Subcutaneous abdominal adipose tissue (tissue), 5 donors: Measurements from ENCODE around the gene PCGF6.
"Not testable (repeated sequence)": the region's sequence is repeated elsewhere in the genome, so short reads cannot be mapped to it uniquely, and the experiment has no call there.

Experiments
- H3K27ac ChIP-seq: one replicate; pipeline ENCODE4 v1.7.0; 2013; ENCODE audit warnings: low read depth, mild to moderate bottlenecking, inconsistent platforms, low read length, moderate library complexity
- H3K27me3 ChIP-seq, 5 donors: one replicate each; pipeline ENCODE4 v1.7.0; 2013; ENCODE audit warnings: low read length in 5 of 5, inconsistent platforms in 1 of 5; ENCODE audit not compliant: control insufficient read depth in 5 of 5, insufficient read depth in 4 of 5
- H3K36me3 ChIP-seq, 5 donors: one replicate each; pipeline ENCODE4 v1.7.0; 2013; ENCODE audit warnings: low read length in 5 of 5; ENCODE audit not compliant: control insufficient read depth in 5 of 5, insufficient read depth in 5 of 5
- H3K4me1 ChIP-seq, 5 donors: one replicate each; pipeline ENCODE4 v1.7.0; 2013; ENCODE audit warnings: low read length in 5 of 5, mild to moderate bottlenecking in 3 of 5, moderate library complexity in 1 of 5; ENCODE audit not compliant: control insufficient read depth in 5 of 5, insufficient read depth in 5 of 5
- H3K4me3 ChIP-seq, 5 donors: one replicate each; pipeline ENCODE4 v1.7.0; 2013; ENCODE audit warnings: low read length in 5 of 5, low read depth in 1 of 5
- H3K9ac ChIP-seq, 5 donors: one replicate each; pipeline ENCODE4 v1.7.0; 2013; ENCODE audit warnings: low read length in 5 of 5, mild to moderate bottlenecking in 4 of 5, moderate library complexity in 3 of 5
- H3K9me3 ChIP-seq, 5 donors: one replicate each; pipeline ENCODE4 v1.7.0; 2013; ENCODE audit warnings: low read length in 5 of 5; ENCODE audit not compliant: control insufficient read depth in 5 of 5
- donor health status: healthy.
- donor health status: healthy.
- donor health status: healthy.
- donor health status: healthy.
- donor health status: healthy.

The PCGF6 gene

DNA sequence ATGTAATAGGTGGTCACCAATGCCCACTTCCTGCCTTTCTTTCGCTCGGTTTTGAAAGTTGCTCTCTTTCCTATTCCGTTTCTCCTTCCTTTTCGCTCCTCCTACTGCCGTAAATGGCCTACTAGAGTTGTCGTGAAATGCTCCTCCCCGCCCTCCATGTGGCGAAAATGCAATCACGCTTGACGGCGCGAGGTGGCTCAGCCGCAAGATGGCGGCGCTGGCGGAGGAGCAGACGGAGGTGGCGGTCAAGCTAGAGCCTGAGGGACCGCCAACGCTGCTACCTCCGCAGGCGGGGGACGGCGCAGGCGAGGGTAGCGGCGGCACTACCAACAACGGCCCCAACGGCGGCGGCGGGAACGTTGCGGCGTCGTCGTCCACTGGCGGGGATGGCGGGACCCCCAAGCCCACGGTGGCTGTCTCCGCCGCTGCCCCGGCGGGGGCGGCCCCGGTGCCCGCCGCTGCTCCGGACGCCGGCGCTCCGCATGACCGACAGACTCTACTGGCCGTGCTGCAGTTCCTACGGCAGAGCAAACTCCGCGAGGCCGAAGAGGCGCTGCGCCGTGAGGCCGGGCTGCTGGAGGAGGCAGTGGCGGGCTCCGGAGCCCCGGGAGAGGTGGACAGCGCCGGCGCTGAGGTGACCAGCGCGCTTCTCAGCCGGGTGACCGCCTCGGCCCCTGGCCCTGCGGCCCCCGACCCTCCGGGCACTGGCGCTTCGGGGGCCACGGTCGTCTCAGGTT, 17.0 kb upstream of the PCGF6 start, which contains the start of gene TAF5:
TSS of gene TAF5 (plus strand) at position 195 of the 737 bp plus-strand sequence. CDS start at position 209, 14 bp downstream.
- Histone ChIP-seq H3K9ac (peak within 1 kb of the TSS in 4 of 5 donors; percentile 71 to 83 (median 76)), H3K36me3 (no peaks in the 10 kb centered on the region), H3K27ac (peak within 1 kb of the TSS; percentile 80), H3K4me3 (peak within 1 kb of the TSS; percentile 83 to 97 (median 88)), H3K9me3 (no peaks in the 10 kb centered on the region), H3K27me3 (no peaks in the 10 kb centered on the region), H3K4me1 (peaks cover 0 to 17% (median 11%) of the 10 kb centered on the region in 5 donors)

DNA sequence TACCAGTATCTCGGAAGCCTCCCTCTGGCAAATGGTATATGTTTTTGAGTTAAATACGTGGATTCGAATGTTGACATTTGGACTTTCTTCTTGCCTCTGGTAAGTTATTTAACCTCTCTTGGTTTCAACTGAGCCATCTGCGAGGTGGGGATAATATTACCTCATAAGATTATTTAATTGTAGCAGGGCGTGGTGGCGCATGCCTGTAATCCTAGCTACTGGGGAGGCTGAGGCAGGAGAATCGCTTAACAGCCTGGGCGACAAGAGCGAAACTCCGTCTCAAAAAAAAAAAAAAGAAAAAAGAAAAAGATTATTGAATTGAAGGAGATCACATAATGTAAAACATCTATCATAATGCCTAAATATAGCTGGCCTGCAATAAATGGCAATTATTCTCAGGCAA, 16.4 kb upstream of the PCGF6 start:
- Histone ChIP-seq H3K9me3 (no peaks in the 10 kb centered on the region), H3K9ac (peak overlapping the region in 3 of 5 donors; percentile 71 to 83 (median 74)), H3K27ac (peak overlapping the region; percentile 80), H3K4me1 (peaks cover 0 to 17% (median 11%) of the 10 kb centered on the region in 5 donors), H3K36me3 (no peaks in the 10 kb centered on the region), H3K4me3 (peak overlapping the region; percentile 83 to 97 (median 88)), H3K27me3 (no peaks in the 10 kb centered on the region)

DNA sequence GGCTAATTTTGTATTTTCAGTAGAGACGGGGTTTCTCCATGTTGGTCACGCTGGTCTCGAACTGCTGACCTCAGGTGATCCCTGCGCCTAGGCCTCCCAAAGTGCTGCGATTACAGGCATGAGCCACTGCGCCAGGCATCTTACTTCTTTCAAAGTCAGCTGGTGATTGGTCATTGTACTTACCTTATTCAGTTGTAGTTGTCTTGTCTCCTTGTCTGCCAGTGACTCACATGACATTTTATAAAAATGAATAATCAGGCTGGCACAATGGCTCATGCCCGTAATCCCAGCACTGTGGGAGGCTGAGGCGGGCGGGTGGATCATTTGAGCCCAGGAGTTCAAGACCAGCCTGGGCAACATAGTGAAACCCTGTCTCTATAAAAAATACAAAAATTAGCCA, 9.9 kb upstream of the PCGF6 start:
- H3K27me3 ChIP-seq, H3K36me3 ChIP-seq, H3K27ac ChIP-seq, H3K4me3 ChIP-seq, H3K9ac ChIP-seq, H3K9me3 ChIP-seq, H3K4me1 ChIP-seq: not testable (repeated sequence)

DNA sequence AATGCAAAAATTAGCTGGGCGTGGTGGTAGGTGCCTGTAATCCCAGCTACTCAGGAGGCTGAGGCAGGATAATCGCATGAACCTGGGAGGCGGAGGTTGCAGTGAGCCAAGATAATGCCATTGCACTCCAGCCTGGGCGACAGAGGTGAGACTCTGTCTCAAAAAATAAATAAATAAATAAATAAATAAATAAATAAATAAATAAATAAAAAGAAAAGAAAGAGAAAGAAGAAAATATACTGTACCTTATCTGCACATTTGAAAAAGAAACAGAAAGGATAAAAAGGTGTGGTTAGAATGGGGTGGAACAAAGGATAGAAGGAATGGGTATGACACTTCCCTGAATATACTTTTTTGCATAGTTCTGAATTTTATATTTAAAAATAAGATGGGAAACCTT, 8.6 kb upstream of the PCGF6 start:
- not testable (repeated sequence) for H3K9me3 ChIP-seq, H3K36me3 ChIP-seq, H3K4me1 ChIP-seq, H3K27ac ChIP-seq, H3K9ac ChIP-seq, H3K27me3 ChIP-seq, H3K4me3 ChIP-seq

DNA sequence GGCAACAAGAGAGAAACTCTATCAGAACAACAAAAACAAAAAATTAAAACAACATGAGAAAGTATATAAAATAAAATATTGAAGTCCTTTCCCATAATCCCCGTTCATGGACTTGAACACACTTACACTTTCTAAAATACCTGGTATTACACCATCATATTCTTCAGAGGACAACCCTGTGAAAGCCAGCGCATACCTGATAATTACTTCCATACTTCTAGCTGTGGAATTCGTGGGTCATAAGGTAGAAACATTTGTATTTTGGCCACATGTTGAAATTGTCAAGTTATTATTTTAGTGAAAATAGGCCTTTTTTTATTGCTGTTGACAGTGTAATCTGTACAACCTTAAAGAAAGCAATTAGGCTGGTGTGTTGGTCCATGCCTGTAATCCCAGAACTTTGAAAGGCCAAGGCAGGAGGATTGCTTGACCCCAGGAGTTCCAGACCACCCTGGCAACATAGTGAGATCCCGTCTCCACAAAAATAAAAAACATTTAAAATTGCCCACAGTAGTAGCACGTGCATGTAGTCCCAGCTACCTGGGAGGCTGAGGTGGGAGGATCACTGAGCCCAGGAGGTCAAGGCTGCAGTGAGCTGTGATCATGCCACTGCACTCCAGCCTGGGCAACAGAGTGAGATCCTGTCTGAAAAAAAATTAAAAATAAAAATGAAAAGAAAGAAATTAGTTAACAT, 5.1 kb upstream of the PCGF6 start:
- Histone ChIP-seq H3K27ac (no peak overlapping the region), H3K9ac (no peak overlapping the region), H3K36me3 (no peaks in the 10 kb centered on the region), H3K4me1 (peaks cover 0 to 5% (median 3%) of the 10 kb centered on the region in 5 donors), H3K4me3 (no peak overlapping the region), H3K9me3 (no peaks in the 10 kb centered on the region), H3K27me3 (no peaks in the 10 kb centered on the region)

DNA sequence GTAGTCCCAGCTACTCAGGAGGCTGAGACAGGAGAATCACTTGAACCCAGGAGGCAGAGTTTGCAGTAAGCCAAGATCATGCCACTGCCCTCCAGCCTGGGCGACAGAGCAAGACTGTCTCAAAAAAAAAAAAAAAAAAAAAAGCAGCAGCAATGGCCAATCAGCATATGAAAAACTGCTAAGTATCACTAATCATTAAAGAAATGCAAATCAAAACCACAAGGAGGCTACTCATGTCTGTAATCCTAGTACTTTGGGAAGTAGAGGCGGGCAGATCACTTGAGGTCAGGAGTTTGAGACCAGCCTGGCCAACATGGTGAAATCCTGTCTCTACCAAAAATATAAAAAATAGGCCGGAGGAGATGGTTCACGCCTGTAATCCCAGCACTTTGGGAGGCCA, 3.6 kb upstream of the PCGF6 start:
- not testable (repeated sequence) for H3K36me3 ChIP-seq, H3K9ac ChIP-seq, H3K4me3 ChIP-seq, H3K9me3 ChIP-seq, H3K27ac ChIP-seq, H3K27me3 ChIP-seq
- peaks cover 0 to 11% (median 8%) of the 10 kb centered on the region in 5 donors for H3K4me1 ChIP-seq

DNA sequence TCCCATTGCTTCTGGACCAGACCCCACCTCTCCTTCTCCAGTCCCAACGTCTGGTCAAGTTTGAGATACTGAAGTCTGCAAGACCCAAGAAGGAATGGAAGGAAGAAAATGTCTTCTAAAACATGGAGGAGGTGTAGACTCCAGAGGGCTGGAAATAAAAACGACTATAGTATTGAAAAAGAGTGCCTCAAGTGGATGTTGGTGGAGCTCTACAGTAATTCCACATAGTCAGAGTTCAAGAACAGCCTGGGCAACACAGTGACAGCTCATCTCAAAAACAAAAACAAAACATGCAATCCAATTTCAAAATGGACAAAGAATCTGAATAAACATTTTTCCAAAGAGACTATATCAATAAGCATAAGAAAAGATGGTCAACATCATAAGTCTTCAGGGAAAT, 2.3 kb upstream of the PCGF6 start:
- H3K4me1 ChIP-seq = peaks cover 0 to 11% (median 8%) of the 10 kb centered on the region in 5 donors
- H3K27ac ChIP-seq = no peak overlapping the region
- H3K9me3 ChIP-seq = no peaks in the 10 kb centered on the region
- H3K9ac ChIP-seq = no peak overlapping the region
- H3K36me3 ChIP-seq = peaks cover 0 to 3% (median 2%) of the 10 kb centered on the region in 5 donors
- H3K27me3 ChIP-seq = no peaks in the 10 kb centered on the region
- no peak overlapping the region for H3K4me3 ChIP-seq

- Histone ChIP-seq H3K9me3 (no peaks in the 10 kb centered on the region), H3K4me1 (peaks cover 0 to 11% (median 8%) of the 10 kb centered on the region in 5 donors), H3K4me3 (peak overlapping the region in 4 of 5 donors; percentile 75 to 80 (median 77)), H3K36me3 (peaks cover 13 to 24% (median 19%) of the 10 kb centered on the region in 5 donors), H3K27me3 (no peaks in the 10 kb centered on the region), H3K9ac (peak overlapping the region; percentile 63 to 90 (median 88)), H3K27ac (peak overlapping the region; percentile 82)
Observed at GRCh38 chr10:103350175-103350516, 794 bp downstream of the PCGF6 start.

DNA sequence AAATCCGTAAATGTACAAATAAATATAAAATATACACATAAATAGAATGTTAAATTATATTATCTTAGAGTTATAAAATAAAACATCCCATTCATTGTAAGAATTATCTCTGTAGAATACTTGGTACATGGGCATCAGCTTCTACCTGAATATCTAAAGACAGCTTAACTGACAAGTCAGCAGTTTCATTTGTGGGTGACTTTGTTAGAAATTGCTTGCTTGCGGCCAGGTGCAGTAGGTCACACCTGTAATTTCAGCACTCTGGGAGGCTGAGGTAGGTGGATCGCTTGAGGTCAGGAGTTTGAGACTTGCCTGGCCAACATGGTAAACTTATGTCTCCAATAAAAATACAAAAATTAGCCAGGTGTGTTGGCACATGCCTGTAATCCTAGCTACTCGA, 14.6 kb downstream of the PCGF6 start:
- Histone ChIP-seq H3K9ac (no peak overlapping the region), H3K27ac (no peak overlapping the region), H3K36me3 (peaks cover 9 to 36% (median 33%) of the 10 kb centered on the region in 5 donors), H3K4me1 (no peaks in the 10 kb centered on the region), H3K27me3 (no peaks in the 10 kb centered on the region), H3K9me3 (no peaks in the 10 kb centered on the region), H3K4me3 (no peak overlapping the region)

DNA sequence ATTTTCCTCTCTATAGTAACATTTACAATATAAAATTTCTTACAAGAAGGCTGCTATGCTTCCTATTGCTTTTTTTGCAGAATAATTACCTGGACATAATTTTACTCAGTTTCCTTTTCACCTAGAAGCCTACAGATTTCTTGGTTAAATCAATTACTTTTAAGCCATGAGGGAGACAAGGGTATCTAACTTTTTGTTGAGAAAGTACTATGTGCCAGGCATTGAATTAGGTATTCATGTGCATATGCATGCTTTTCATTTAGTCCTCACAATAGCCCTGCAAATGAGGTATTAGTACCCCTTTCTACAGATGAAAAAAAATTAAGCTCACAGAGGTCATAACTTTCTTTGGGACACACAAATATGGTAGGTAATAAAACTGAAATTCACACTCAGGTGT, 16.4 kb downstream of the PCGF6 start:
- Histone ChIP-seq H3K36me3 (peaks cover 9 to 47% (median 34%) of the 10 kb centered on the region in 5 donors), H3K4me1 (no peaks in the 10 kb centered on the region)

More for the DNA sequence above, 16.4 kb downstream of the PCGF6 start:
- Histone ChIP-seq H3K27me3 (no peaks in the 10 kb centered on the region), H3K9me3 (no peaks in the 10 kb centered on the region), H3K9ac (no peak overlapping the region), H3K4me3 (no peak overlapping the region), H3K27ac (no peak overlapping the region)
